Stimulated activated CD8-positive, alpha-beta memory T cell treated with anti-CD3 and anti-CD28 coated beads, Interleukin-15, amount 100 ng/mL, for 4 hours (primary cell): ENCODE results near the gene P4HB.

ENCODE experiments used
- DNase-seq, 2 donors: peaks; one replicate each; pipeline ENCODE4 v3.0.0-alpha.2; 2020; ENCODE audit warnings: low read depth in 2 of 2

P4HB gene

GRCh38 chr17:81811705-81812570 lies 48.4 kb downstream of the P4HB start:
- no peak for DNase-seq

GRCh38 chr17:81810892-81811704 lies 49.2 kb downstream of the P4HB start:
- DNase-seq: no peak

- no peak for DNase-seq
Measured at GRCh38 chr17:81810476-81810875, 49.9 kb downstream of the P4HB start.

- DNase-seq: no peak
Measured at GRCh38 chr17:81809556-81809998, 50.8 kb downstream of the P4HB start.

- no peak for DNase-seq
Measured at GRCh38 chr17:81808778-81809555, 51.4 kb downstream of the P4HB start.

GRCh38 chr17:81807839-81808238 lies 52.5 kb downstream of the P4HB start:
- no peak for DNase-seq

- DNase-seq: no peak
Measured at GRCh38 chr17:81807210-81807719, 53.1 kb downstream of the P4HB start.

GRCh38 chr17:81806461-81807209 lies 53.7 kb downstream of the P4HB start:
- no peak for DNase-seq

GRCh38 chr17:81805707-81806460 lies 54.5 kb downstream of the P4HB start:
- DNase-seq: no peak

GRCh38 chr17:81804559-81805399 lies 55.6 kb downstream of the P4HB start:
- no peak for DNase-seq

- no peak for DNase-seq
Measured at GRCh38 chr17:81803728-81804558, 56.4 kb downstream of the P4HB start, which contains the start of gene GCGR. TSS of gene GCGR (plus strand) at chr17:81804150. CDS start at chr17:81809019, 4,869 bp downstream.

GRCh38 chr17:81802856-81803643 lies 57.3 kb downstream of the P4HB start:
- DNase-seq: no peak

GRCh38 chr17:81802048-81802758 lies 58.1 kb downstream of the P4HB start:
- no peak for DNase-seq

- DNase-seq: no peak
Measured at GRCh38 chr17:81801327-81801726, 59.0 kb downstream of the P4HB start.

GRCh38 chr17:81794509-81794908 lies 65.8 kb downstream of the P4HB start:
- DNase-seq: no peak

GRCh38 chr17:81794074-81794476 lies 66.3 kb downstream of the P4HB start:
- no peak for DNase-seq
